Endothelial cell of umbilical vein (primary cell): ENCODE measurements around the gene RASGRF2. TPM values are rescaled to one million over a fixed set of nuclear protein-coding genes. Genes with fewer than 3 reads are reported as not detected.
A peak's percentile ranks its signal among the peaks of the same experiment; 100 is the strongest.

Source experiments
- BruUV-seq: library from RNA; stranded (reverse); fragments of 400-500 nt; replicated peaks from 2 replicates; lab custom pipeline; 2021; lab: Mats Ljungman, UMichigan
- CTCF ChIA-PET: fragments of 300-600, 350-600 bp; sonication (Branson Sonifier 250); formaldehyde crosslinking; loops from one replicate; lab custom pipeline; 2021; ENCODE audit warnings: antibody characterized with exemption, inconsistent platforms; lab: Charles Lee
- POLR2A ChIA-PET: fragments of 300-600, 350-600 bp; sonication (Branson Sonifier 250); formaldehyde crosslinking; loops from one replicate; lab custom pipeline; 2021; ENCODE audit warnings: antibody characterized with exemption, inconsistent platforms; lab: Charles Lee
- DNase-seq: peaks from one replicate; pipeline ENCODE4 v3.0.0-alpha.2; 2011; ENCODE audit warnings: low read depth, low spot score
- FAIRE-seq: peaks from 2 replicates; lab custom pipeline; 2011; peaks lifted over from hg19 to GRCh38; lab: Jason Lieb, UNC
- H2AFZ ChIP-seq: 2 replicates; pipeline ENCODE4 v1.6.0; 2012; ENCODE audit warnings: low read depth, low read length, control low read depth, inconsistent platforms
- H3K27ac ChIP-seq: 2 replicates; pipeline ENCODE4 v1.5.1; 2011; ENCODE audit warnings: low read depth, mild to moderate bottlenecking, control low read depth, low read length, moderate library complexity; ENCODE audit not compliant: insufficient read depth
- H3K27me3 ChIP-seq, 2 experiments: 2 replicates each; pipeline versions ENCODE4 v1.6.0 to v1.6.1; 2011; ENCODE audit warnings: low read length in 2 of 2, mixed read lengths in 1 of 2; ENCODE audit not compliant: control insufficient read depth in 2 of 2, insufficient read depth in 2 of 2
- H3K36me3 ChIP-seq, 2 experiments: 2 replicates in 1 of 2; 3 replicates in 1 of 2; pipeline ENCODE4 v1.5.1; 2011; ENCODE audit warnings: low read length in 2 of 2, mild to moderate bottlenecking in 1 of 2, moderate library complexity in 1 of 2; ENCODE audit not compliant: control insufficient read depth in 2 of 2, insufficient read depth in 2 of 2; ENCODE audit errors: extremely low read depth in 1 of 2
- H3K4me1 ChIP-seq: 3 replicates; pipeline ENCODE4 v1.5.1; 2011; ENCODE audit warnings: mild to moderate bottlenecking, low read length; ENCODE audit not compliant: control insufficient read depth, insufficient read depth; ENCODE audit errors: extremely low read depth
- H3K4me2 ChIP-seq: 2 replicates; pipeline ENCODE4 v1.6.1; 2011; ENCODE audit warnings: low read length, control low read depth, mixed read lengths; ENCODE audit not compliant: insufficient read depth
- H3K4me3 ChIP-seq, 3 experiments: fragments of 200-600 bp in 1 of 3; sonication (generic), shearing (Covaris generic) in 1 of 3; replicated peaks in 1 of 3; 2 replicates each; pipeline ENCODE4 v1.5.1; 2011 to 2016; ENCODE audit warnings: control low read depth in 3 of 3, low read length in 3 of 3, mild to moderate bottlenecking in 2 of 3, inconsistent platforms in 1 of 3, low read depth in 1 of 3, moderate library complexity in 1 of 3; ENCODE audit not compliant: insufficient read depth in 1 of 3
- H3K79me2 ChIP-seq: 2 replicates; pipeline ENCODE4 v1.6.0; 2012; ENCODE audit warnings: low read length, inconsistent platforms; ENCODE audit not compliant: control insufficient read depth, insufficient read depth
- H3K9ac ChIP-seq: replicated peaks from 2 replicates; pipeline ENCODE3; 2011; ENCODE audit warnings: low read length, control low read depth; ENCODE audit not compliant: insufficient read depth; ENCODE audit errors: extremely low read depth
- H3K9me1 ChIP-seq: replicated peaks from 3 replicates; pipeline ENCODE4 v1.6.0; 2011; ENCODE audit warnings: mild to moderate bottlenecking, low read length; ENCODE audit not compliant: control insufficient read depth, insufficient read depth; ENCODE audit errors: extremely low read depth
- H3K9me3 ChIP-seq: replicated peaks from 2 replicates; pipeline ENCODE4 v1.5.1; 2012; ENCODE audit warnings: low read length, inconsistent platforms; ENCODE audit not compliant: control insufficient read depth, insufficient read depth
- H4K20me1 ChIP-seq: replicated peaks from 2 replicates; pipeline ENCODE3; 2011; ENCODE audit warnings: mild to moderate bottlenecking, low read length; ENCODE audit not compliant: control insufficient read depth, insufficient read depth; ENCODE audit errors: extremely low read depth
- dilution Hi-C: fragments of 300-500 bp; cut with MboI; formaldehyde crosslinking; loops from one replicate; pipeline ENCODE4 v1.15.0; 2019; ENCODE audit warnings: low sequenced_read_pairs; ENCODE audit not compliant: extremely low pct_ligation_motif_present
- intact Hi-C: fragments of 100-400 bp; cut with micrococcal nuclease; formaldehyde crosslinking; loops from one replicate; pipeline ENCODE4 v1.10.0; 2022
- polyA plus RNA-seq, 4 experiments: library from polyadenylated mRNA; depleted of rRNA in 3 of 4; stranded (reverse) in 3 of 4; unstranded in 1 of 4; fragments of >200 nt; gene quantifications; 2 replicates each; pipeline versions ENCODE4 v1.2.1 to v1.2.3, GENCODE V29; 2011 to 2012; ENCODE audit warnings: missing spikeins in 1 of 4
- total RNA-seq: library from RNA; stranded (reverse); gene quantifications from 2 replicates; pipeline ENCODE4 v1.2.3, GENCODE V29; 2021
- TF ChIP-seq, protein P1 (sequence below): IDR thresholded peaks from 2 replicates; pipeline ENCODE4 v1.6.1; 2011; ENCODE audit not compliant: insufficient read depth, insufficient read length
- TF ChIP-seq, protein P2 (sequence below), 2 donors: IDR thresholded peaks; 1 replicate in 1 of 2; 2 replicates in 1 of 2; pipeline ENCODE4 v1.5.1; 2011; ENCODE audit warnings: low read length in 2 of 2, mild to moderate bottlenecking in 2 of 2, moderate library complexity in 2 of 2, control low read depth in 1 of 2, inconsistent platforms in 1 of 2, low read depth in 1 of 2; ENCODE audit not compliant: insufficient read depth in 1 of 2; ENCODE audit errors: extremely low read depth in 1 of 2

Gene RASGRF2
- total and polyA plus RNA-seq, 2 donors (not counting 3 experiments of a cell fraction or from before 2014, with no cell fraction given): 0.41 to 4.0 TPM

DNA sequence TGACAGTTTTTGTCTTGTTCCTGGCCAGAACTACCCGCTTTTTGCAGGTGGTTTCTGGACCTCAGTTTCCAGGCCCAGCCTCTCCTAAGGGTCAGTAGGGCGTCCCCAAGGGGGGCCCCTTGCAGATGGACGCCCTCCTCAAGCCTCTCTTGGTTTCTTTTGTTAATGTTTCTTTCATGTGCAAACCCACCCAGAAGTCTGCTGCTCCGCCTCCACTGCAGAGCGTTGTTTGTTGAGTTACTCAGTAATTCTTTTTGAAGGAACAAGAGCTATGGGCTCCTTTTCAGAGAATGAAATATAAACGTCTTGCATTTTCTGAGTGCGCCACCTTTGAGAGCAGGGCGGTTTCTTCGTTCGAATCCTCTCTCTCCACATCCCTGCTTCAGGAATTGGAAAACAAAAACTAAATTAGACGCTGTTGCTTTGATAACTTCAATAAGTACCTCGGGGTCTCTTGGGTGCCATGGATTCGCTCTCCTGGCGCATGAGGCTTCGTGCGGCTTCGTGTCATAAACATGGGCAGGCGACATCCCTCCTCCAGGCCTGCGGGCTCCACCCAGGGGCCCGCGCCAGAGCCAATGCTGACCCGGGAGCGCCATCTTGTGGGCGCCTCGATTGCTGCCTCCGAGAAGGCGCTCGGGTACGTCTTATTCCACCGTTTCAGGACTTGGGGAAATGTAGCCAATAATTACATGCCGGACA, 234.6 kb downstream of the RASGRF2 start:
- H3K27me3 ChIP-seq: peaks cover 5 to 14% of the 10 kb centered on the region in 2 experiments
- no peaks in the 10 kb centered on the region for H3K36me3 ChIP-seq
- H3K27ac ChIP-seq: no peak overlapping the region
- no TSS peak for BruUV-seq
- H3K4me2 ChIP-seq: peak overlapping the region; percentile 63
- no peaks in the 10 kb centered on the region for H3K4me1 ChIP-seq
- intact Hi-C loops: loop anchor here (1.0 to 10.0 kb wide), 6 partner anchors 107 to 1100 kb away; partner anchors contain the start of genes FAM151B and ZCCHC9
- DNase-seq (peak; percentile 77), FAIRE-seq (peak; percentile 87)
- H3K4me3 ChIP-seq: no peak overlapping the region
- no peaks in the 10 kb centered on the region for H4K20me1 ChIP-seq
- H3K9ac ChIP-seq: no peak overlapping the region
- ChIA-PET CTCF (interaction anchor here (0.6 to 3.5 kb wide), 21 partner anchors 8 to 971 kb away, joined by 3 to 50 read pairs (median 5); partner anchors contain the start of gene CKMT2), POLR2A (no interaction called here)
- dilution Hi-C loops: no loop called here
- TF ChIP-seq, protein P1, sequence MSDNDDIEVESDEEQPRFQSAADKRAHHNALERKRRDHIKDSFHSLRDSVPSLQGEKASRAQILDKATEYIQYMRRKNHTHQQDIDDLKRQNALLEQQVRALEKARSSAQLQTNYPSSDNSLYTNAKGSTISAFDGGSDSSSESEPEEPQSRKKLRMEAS: no peak
- TF ChIP-seq, protein P2, sequence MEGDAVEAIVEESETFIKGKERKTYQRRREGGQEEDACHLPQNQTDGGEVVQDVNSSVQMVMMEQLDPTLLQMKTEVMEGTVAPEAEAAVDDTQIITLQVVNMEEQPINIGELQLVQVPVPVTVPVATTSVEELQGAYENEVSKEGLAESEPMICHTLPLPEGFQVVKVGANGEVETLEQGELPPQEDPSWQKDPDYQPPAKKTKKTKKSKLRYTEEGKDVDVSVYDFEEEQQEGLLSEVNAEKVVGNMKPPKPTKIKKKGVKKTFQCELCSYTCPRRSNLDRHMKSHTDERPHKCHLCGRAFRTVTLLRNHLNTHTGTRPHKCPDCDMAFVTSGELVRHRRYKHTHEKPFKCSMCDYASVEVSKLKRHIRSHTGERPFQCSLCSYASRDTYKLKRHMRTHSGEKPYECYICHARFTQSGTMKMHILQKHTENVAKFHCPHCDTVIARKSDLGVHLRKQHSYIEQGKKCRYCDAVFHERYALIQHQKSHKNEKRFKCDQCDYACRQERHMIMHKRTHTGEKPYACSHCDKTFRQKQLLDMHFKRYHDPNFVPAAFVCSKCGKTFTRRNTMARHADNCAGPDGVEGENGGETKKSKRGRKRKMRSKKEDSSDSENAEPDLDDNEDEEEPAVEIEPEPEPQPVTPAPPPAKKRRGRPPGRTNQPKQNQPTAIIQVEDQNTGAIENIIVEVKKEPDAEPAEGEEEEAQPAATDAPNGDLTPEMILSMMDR (IDR thresholded peaks at IDR 0.05; ENCODE audit: extremely low read depth in 1 of 2, insufficient read depth in 1 of 2, low read depth in 1 of 2, low read length in 2 of 2): peak; percentile 94 to 95
- H3K9me1 ChIP-seq: no peaks in the 10 kb centered on the region
- H2AFZ ChIP-seq: peak overlapping the region; percentile 41
- no peaks in the 10 kb centered on the region for H3K9me3 ChIP-seq
- no peaks in the 10 kb centered on the region for H3K79me2 ChIP-seq
